CD4-positive, alpha-beta T cell treated with Interleukin-21 for 1 hour (primary cell): ENCODE results near the gene MAMDC2.
"Not testable (repeated sequence)": the region's sequence is repeated elsewhere in the genome, so short reads cannot be mapped to it uniquely, and the experiment has no call there.

ENCODE experiments used
- DNase-seq: peaks from one replicate; pipeline ENCODE4 v3.0.0-alpha.2; 2020

Gene MAMDC2

DNA sequence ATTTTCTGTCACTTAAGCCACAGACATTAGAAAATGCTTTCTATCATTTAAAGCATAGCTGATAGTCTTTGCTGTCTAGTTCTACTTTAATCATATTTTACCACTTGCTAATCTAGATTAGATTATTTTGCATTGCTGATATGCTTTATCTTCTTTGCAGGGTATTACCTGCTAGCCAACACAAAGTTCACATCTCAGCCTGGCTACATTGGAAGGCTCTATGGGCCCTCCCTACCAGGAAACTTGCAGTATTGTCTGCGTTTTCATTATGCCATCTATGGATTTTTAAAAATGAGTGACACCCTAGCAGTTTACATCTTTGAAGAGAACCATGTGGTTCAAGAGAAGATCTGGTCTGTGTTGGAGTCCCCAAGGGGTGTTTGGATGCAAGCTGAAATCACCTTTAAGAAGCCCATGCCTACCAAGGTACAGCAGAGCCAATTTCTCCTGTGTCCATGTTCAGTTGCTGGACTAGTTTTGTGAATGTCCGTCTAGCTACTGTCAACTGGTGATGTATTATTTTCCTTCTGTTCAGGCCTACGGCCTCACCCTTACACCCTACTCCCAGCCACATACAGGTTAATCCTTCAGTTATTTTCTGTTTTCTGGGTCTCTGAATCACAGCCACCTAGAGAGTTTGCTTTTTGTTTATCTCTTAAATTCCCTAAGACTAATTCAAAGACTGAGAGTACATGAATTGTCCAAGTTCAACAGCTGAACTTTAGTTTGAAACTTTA, 99.9 kb downstream of the MAMDC2 start:
- DNase-seq = no peak

DNA sequence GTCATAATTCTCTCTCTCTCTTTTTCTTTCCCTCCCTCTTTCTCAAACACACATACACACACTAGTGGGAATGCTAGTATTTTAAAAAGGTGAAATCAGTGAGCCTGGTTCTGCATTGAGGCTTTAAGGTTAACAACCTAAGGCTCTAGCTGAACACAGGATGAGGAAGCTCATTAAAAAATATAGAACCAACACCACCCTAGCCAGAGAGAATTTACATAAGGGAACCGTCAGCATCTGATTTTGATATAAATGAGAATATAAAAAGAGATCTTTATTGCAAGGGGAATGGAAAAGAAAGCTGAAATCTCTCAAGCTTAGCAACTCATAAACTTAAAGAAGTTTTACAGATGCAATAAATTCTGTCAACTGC, 100.5 kb downstream of the MAMDC2 start:
- DNase-seq = no peak

DNA sequence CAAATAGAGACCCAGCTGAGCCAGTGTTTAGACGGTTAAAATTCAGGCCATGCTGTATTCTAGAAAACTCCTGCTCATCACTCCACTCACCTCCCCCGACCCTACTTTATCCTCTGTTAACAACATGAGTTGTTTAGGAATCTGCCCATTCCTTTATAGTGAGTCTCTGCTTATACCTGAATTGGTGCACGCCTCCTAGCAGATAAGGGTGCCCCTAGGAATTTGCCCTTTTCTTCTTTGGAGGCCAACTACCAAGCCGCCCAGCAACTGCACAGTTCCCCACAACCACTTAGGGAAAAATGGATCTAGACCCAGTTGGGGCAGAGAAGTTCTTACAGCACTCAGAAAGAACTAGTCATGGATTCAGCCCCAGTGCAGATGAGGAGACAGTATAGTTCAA, 102.3 kb downstream of the MAMDC2 start:
- no peak for DNase-seq

DNA sequence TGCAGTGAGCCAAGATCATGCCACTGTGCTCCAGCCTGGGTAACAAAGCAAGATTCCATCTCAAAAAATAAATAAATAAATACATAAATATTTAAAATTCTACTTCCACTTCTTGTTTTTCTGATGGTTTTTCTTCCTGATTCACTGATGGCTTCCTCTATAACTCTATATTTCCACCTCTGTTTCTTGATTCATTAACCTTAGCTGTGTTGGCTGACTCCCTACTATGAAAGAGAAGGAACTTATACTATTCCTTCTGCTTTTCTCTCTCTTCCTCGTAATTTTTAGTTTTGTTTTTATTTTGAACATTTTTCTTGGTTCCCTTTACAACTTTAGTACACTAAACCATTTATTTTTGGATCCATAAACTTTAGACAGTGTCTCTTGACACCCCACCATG, 103.5 kb downstream of the MAMDC2 start:
- DNase-seq = no peak

DNA sequence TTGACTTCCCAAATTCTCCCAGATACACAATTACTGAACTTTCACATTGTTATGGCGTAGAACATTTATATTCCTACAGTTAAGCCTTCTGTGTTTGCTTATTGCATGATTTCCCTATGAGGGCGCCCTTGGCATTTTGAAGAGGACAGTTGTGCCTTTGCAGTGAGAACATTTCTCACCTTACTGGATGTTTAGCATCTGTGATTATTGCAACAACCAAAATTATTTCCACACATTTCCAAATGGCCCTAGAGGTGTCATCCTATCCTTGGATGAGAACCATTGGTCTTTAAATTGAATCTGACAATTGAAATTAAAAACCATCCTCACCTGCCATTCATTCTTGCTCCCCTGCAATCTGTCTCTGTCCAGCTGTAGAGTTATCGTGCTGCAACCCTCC, 104.0 kb downstream of the MAMDC2 start:
- DNase-seq = no peak

DNA sequence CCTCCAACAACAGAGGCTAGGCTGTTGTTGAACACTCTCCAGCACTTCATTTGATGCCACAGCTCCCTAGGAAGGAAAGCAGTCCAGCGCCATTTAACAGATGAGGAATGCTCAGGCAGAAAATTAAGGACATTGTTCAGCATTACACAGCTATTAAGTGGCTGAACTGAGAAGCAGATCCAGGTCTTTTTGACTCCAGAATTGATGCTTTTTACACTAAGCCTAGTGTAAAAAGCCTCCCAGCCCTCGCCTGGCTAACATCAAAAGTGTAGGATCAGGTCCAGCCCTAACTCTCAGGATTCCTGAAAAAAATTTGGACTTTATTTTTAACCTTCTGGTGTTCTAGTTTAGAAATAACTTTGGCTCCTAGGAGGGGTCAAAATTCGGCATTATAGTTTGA, 108.7 kb downstream of the MAMDC2 start:
- DNase-seq = no peak

DNA sequence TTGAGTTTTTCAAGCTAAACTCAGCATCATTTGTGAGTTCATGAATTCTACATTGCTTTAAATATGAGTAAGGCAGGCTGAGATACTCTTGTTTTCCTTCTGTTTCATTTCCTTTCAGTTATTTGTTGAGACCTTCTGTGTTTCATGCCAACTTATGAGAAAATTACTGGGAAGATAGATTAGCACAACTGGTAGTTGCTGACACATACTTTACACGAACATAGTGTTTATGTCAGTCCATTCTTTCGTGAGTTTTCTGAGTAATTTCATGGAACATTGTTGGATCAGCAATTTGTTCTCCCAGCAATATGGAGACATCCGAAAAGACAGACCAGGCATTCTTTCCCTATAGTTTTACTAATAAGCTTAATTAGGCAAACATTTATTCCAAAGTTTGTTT, 113.1 kb downstream of the MAMDC2 start:
- no peak for DNase-seq

DNA sequence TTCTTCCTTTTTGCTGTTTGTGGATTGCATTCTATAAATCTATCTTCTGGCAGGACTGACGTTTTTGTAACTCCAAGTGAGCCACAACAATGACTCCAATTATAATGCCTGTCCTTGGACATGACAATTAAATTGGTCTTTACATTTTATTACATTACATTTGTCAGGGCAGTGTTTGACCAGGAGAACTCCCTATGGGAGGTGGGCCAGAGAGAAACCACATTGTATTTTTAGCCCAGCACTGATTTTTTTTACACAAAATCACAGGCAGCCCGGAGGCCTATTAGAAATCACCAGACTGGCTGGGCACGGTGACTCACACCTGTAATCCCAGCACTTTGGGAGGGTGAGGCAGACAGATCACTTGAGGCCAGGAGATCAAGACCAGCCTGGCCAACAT, 116.0 kb downstream of the MAMDC2 start:
- DNase-seq = no peak

DNA sequence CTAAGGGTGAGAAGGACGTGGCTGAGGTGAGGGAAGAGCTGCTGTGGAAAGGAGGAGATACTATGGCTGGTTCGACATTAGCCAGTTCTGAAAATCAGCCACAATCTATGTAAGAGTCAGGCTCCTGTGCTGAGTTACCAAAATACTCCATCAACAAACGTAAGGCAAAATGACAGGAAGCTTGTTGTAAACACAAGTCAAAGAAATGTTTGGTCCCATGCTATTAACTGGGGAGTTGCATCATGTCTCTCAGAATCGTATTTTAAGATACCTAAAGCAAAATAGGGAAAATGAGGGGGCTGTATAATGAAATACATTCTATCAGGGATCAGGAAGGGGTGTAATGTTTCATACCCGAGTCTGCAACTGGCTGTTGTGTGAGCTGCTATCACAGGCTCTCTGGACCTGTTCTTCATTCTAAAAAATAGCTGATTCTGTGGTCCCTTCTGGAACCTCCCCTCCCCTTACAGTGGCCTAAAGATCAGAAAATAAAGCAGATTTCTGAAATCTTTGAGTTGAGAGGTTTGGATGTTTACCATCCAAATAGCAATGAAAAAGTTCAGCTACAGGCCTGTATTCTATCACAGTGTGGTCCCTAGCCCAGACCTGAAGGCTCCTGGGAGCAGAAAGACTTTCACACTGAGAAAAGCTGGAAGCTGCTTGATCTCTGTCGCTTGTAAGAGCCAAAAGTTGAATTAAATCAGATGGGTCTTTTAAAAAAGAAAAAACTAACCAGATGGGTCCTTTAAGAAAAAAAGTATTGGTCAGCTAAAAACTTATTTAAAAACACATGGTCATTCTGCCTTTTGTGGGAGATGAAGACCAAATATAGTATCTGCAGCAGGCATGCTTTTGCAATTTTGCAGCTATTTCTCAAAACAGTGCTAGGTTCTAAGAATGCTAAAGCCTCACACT, 117.3 kb downstream of the MAMDC2 start:
- DNase-seq = no peak

DNA sequence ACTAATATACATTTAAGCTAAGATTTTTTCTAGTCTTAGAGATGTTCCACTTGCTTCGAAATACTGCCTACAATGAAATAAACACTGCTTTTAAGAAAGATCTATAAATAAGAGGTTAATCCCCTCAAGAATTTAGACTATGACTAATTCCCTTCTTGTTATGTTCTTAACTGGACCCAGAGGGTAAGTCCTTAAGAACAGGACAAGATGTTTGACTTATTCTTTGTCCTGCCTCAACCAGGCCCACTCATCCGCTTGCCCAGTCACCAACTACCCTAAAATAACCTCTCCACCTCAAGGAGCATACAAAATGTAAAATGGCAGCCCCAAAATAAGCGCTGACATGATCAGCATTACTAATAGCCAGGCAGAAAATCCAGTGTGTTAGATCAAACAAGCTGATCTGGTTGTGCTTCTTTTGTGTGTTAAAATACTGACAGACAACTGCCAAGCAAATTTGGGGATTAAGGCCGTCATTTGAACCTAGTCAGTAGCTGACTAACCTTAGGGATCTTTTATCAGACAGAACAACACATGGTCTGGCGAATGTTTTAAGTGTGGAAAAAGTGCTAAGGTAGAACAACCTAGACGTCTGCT, 121.5 kb downstream of the MAMDC2 start:
- no peak for DNase-seq

DNA sequence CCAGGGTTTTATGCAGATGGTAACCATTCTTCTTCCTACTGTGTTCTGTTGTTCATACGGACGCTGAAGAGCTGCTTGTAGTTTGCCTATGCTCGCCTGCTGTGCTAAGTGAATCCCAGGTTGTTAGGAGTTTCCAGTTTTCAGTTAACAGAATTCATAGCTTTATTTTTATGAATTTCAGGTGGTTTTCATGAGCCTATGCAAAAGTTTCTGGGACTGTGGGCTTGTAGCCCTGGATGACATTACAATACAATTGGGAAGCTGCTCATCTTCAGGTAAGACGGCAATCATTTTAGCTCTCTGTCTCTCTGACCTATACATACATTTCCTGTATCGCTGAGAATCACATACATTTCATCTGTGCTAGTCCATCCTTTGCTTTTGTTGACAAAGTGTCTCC, 124.9 kb downstream of the MAMDC2 start:
- no peak for DNase-seq

DNA sequence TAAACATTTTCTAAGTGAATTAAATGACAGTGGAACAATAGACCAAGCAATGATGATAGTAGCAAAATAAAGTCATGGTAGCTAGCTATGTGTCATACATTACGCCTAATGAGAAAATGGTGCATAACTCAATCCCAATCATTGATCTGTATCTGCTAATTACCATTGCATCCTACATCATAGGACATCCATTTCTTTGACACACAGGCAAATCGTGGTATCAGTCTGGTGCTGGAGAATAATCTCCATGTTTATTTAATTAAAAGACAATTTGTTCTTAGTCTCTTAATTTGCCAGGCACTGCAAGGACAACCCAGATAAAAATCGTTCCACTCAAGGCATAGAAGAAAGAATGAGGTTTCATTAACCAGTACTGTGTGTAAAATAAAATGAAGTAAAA, 125.6 kb downstream of the MAMDC2 start:
- DNase-seq = no peak

DNA sequence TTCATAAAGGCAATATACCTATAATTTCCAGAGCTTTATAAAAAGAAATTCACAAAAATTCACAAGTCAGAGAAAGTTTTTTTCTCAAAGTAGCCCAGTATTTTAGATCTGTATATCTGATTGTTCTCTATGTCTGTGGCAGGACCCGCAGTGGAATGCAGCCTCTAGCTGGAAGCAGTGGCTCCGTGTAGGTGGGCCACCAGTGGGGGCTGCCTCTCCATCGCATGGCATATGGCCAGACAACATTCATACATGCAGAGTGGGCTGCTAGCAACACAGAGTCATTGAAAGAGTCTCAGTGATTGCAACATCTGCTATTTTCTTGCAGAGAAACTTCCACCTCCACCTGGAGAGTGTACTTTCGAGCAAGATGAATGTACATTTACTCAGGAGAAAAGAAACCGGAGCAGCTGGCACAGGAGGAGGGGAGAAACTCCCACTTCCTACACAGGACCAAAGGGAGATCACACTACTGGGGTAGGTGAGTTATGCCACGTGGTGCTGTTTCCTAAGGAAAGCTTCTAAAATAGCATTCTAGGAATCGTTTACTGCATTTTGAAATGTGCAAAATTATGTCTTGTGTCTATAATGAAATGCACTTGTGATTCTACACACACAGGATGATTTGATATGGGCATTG, 126.6 kb downstream of the MAMDC2 start:
- no peak for DNase-seq

DNA sequence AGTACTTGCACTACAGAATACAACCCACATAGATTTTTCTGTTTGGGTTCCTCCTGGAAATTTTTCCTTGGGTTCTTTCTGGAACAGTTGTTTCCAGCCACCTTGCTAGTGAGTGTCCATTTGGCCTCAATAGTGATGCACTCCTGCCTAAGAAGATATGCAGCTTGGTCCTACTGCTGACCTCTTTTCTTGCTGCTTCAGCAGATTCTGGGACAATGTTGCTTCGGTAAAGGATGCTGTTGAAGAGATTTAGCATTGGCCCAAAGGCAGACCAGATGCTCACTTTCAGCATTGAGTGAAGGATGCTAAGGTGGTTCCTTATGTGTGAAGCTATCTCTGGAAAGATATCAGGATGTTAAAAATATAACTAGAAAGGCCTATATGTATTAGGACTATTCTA, 128.9 kb downstream of the MAMDC2 start:
- no peak for DNase-seq

DNA sequence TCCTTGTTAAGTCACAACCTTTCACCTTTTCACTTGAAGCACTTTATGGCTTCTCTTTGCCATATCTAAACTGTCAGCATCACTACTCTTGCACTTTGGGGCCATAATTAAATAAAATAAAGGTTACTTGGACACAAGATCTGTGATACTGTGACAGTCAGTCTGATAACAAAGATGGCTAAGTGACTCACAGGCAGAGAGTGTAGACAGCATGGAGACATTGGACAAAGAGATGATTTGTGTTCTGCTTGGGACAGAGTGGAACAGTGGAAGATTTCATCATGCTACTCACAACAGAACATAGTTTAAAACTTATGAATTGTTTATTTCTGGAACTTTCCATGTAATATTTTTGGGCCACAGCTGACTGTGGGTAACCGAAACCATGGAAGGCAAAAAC, 133.5 kb downstream of the MAMDC2 start:
- DNase-seq = no peak

DNA sequence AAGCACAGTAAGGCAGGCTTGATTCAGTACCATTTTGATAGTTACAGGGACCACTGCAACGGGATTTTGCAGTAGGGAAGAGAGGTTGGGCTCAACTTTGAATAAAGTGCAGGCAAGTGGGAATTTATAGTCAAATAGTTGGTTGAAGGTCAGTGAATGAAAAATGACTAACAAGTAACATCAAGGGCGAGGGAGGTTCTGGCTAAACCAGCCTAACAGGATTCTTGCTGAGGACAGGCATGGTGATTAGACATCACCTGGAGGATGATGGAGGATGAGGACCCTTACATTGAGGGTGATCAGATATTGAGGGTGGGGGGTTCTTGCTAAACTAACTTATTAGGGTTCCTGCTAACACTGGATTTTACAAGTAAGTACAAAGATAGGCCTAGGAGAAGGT, 149.1 kb downstream of the MAMDC2 start:
- DNase-seq = no peak

DNA sequence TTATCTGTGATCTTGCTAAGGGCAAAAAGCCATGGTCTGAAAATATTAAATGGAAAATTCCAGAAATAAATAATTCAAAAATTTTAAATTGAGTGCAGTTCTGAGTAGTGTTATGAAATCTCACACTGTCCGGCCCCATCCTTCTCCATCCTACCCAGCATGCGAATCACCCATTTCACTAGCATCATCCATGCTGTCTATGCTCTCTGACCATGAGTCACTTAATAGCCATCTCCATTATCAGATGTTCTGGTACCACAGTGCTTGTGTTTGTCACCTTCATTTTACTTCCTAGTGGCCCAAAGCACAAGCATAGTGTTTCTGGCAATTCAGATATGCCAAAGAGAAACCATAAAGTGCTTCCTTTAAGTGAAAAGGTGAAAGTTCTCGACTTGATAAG, 151.8 kb downstream of the MAMDC2 start:
- DNase-seq = no peak

DNA sequence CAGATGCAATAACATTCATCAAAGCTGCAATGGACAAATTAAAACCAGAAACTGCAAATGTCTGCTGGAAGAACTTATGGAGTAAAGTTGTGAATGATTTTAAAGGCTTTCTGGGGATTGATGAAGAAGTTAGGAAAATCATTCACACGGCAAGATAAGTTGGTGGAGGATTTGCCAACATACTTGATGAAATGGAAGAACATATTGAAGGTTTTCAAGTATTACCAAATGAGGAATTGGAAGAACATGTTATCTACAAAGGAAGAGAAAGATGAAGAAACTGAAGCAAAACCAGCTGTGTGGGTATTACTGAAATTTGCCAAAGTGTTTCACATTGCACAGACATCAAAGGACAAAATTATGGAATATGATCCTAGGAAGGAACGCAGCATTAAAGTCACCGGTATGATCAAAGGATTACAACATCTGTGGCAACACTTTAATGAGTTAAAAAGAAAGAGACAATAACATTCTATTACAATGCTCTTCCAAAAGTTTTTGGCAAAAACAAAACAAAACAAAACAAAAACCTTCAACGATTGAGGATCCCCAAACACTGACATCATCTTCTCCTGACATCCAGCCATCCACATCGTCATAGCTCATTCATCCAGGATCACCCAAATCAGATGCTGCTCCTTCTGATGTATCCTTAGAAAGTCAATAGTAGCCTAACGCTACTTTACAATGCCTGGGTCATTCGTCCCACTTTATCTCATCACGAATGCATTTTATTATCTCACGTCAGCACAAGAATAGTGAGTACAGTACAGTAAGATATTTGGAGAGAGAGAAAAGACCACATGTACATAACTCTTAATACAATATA, 153.8 kb downstream of the MAMDC2 start:
- DNase-seq = no peak

DNA sequence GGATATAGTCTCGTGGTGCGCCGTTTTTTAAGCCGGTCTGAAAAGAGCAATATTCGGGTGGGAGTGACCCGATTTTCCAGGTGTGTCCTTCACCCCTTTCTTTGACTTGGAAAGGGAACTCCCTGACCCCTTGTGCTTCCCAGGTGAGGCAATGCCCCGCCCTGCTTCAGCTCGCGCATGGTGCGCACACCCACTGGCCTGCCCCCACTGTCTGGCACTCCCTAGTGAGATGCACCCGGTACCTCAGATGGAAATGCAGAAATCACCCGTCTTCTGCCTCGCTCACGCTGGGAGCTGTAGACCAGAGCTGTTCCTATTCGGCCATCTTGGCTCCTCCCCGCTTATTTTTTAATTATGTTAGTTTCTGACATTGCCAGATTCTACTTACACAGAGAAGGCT, 161.1 kb downstream of the MAMDC2 start:
- not testable (repeated sequence) for DNase-seq

DNA sequence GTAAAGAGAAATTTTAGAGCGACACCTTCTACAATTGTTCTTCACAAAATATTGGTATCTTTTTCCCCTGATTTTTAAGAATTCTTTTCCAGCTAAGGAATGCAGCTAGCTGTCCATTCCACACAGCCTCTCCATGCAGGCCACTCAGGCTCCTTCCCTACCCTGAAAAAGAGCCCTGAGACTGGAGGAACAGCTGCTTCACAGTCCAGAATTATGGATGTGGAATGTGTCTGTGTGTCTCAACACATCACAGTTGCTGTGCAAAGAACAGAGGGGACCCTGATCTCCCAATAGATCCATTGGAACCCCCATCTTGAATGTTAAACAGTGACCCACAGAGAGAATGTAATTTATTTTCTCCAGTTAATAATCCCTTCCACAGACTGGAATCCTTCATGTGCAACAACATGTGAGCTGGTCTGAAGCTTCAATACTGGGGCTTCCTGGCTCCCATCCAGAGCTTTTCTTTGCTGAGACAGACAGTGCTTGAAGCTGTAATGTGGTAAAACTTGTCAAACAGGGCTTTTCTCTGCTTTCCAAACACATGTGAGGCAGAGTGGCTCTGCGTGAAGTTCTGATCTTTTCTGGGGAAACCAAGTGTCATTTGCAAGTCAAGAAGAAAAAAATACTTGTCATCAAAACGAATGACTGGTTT, 161.8 kb downstream of the MAMDC2 start:
- no peak for DNase-seq

DNA sequence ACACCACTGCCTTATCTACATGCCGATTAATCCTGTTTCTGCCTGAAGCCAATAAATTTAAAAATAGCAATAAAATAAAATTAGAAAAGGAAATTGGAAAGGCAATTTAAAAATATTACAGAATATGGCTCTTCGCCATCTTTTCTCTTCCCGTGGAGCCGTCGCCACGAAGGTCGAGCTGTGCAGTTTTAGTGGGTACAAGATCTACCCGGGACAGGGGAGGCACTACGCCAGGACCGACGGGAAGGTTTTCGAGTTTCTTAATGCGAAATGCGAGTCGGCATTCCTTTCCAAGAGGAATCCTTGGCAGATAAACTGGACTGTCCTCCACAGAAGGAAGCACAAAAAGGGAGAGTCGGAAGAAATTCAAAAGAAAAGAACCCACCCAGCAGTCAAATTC, 173.4 kb downstream of the MAMDC2 start:
- no peak for DNase-seq

DNA sequence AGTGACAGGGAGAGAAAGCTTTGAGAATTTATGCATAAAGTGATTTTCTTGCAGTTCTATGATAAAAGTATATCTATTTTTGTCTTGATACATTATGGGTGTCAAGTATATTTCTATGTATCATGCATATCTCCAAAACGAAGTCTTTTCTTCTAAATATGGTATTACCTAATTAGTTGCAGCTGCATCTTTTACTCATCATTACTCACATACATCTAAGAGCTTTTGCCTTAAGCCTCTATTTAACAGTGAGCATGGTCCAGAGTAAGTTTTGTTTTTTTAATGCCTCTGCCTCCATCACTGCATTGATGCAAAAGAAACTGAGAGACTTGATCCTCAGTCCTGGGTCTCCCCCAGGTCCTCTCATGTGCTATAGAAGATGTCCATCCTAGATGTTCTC, 175.1 kb downstream of the MAMDC2 start:
- no peak for DNase-seq
